DOHH2 (cell line): Measurements from ENCODE around the gene MAP4K3.

Experiments
- H3F3A ChIP-seq: fragments of 200-600 bp; sonication (generic), shearing (Covaris generic); 2 replicates; pipeline ENCODE4 v1.6.0; 2016; ENCODE audit warnings: antibody characterized with exemption, mild to moderate bottlenecking; ENCODE audit not compliant: control insufficient read depth, insufficient read depth
- H3K27ac ChIP-seq: fragments of 200-600 bp; sonication (generic); 2 replicates; pipeline ENCODE4 v1.5.1; 2014; ENCODE audit warnings: low read depth, mild to moderate bottlenecking, low read length, moderate library complexity
- H3K27me3 ChIP-seq: fragments of 200-600 bp; sonication (generic); 2 replicates; pipeline ENCODE4 v1.6.1; 2014; ENCODE audit warnings: mild to moderate bottlenecking, low read length, mixed read lengths; ENCODE audit not compliant: control insufficient read depth
- H3K36me3 ChIP-seq: fragments of 200-600 bp; sonication (generic); 2 replicates; pipeline ENCODE4 v1.6.1; 2014; ENCODE audit warnings: mild to moderate bottlenecking, low read length, moderate library complexity, mixed read lengths; ENCODE audit not compliant: control insufficient read depth
- H3K4me1 ChIP-seq: fragments of 200-600 bp; sonication (generic); 2 replicates; pipeline ENCODE4 v1.6.1; 2014; ENCODE audit warnings: mild to moderate bottlenecking, low read length, mixed read lengths; ENCODE audit not compliant: control insufficient read depth
- H3K4me2 ChIP-seq: fragments of 200-600 bp; sonication (generic); 2 replicates; pipeline ENCODE4 v1.6.0; 2014; ENCODE audit warnings: mild to moderate bottlenecking, low read length, moderate library complexity
- H3K4me3 ChIP-seq: fragments of 200-600 bp; sonication (generic); 2 replicates; pipeline ENCODE4 v1.5.1; 2014; ENCODE audit warnings: mild to moderate bottlenecking, low read length, mixed read lengths
- H3K79me2 ChIP-seq: fragments of 200-600 bp; sonication (generic); 2 replicates; pipeline ENCODE4 v1.6.1; 2014; ENCODE audit warnings: mild to moderate bottlenecking, low read length, mixed read lengths; ENCODE audit not compliant: control insufficient read depth
- H3K9me2 ChIP-seq: fragments of 200-600 bp; sonication (generic); replicated peaks from 2 replicates; pipeline ENCODE4 v1.6.1; 2014; ENCODE audit warnings: mild to moderate bottlenecking, low read length, mixed read lengths; ENCODE audit not compliant: control insufficient read depth
- H3K9me3 ChIP-seq: fragments of 200-600 bp; sonication (generic); 2 replicates; pipeline ENCODE4 v1.6.1; 2014; ENCODE audit warnings: antibody characterized with exemption, low read length, mixed read lengths; ENCODE audit not compliant: control insufficient read depth, insufficient read depth
- H4K20me1 ChIP-seq: fragments of 200-600 bp; sonication (generic); 2 replicates; pipeline ENCODE4 v1.6.0; 2014; ENCODE audit warnings: low read depth, mild to moderate bottlenecking, antibody characterized with exemption, low read length, moderate library complexity; ENCODE audit not compliant: control insufficient read depth, insufficient read depth
- EZH2phosphoT487 ChIP-seq: fragments of 200-600 bp; sonication (generic); IDR thresholded peaks from 2 replicates; pipeline ENCODE4 v1.6.1; 2017; ENCODE audit warnings: borderline replicate concordance, mild to moderate bottlenecking, antibody characterized with exemption, low read length, moderate library complexity, mixed read lengths
- TF ChIP-seq, protein P1 (sequence below): fragments of 200-600 bp; sonication (generic); IDR thresholded peaks from one replicate; pipeline ENCODE4 v1.5.1; 2014; ENCODE audit warnings: antibody characterized with exemption, mild to moderate bottlenecking, low read depth, low read length; ENCODE audit not compliant: poor library complexity, severe bottlenecking

MAP4K3 gene

DNA sequence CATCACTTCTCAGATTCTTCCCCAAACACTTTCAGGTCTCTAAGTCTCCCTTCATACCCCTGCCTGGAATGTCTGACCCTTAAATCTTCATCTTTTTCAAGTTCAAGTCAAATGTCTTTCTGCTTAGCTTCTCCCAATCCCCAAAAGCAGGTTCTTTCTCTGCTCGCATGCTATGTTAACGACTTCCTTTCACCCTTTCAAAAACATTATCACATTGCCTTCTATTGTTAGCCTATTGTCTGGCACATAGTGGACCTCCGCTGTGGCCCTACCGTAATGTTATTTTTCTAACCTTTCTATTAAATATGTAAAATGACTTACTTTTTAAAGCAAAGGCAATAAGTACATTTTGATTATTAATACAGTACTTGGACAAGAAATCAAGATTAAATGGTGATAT lies 195.5 kb downstream of the MAP4K3 start:
- Histone ChIP-seq H4K20me1 (no peaks in the 10 kb centered on the region), H3K27me3 (no peaks in the 10 kb centered on the region), H3K4me1 (peaks cover 4% of the 10 kb centered on the region; the same call in 1 of the 2 replicates), H3K27ac (no peak overlapping the region), H3K36me3 (no peaks in the 10 kb centered on the region), H3K79me2 (no peaks in the 10 kb centered on the region), H3K4me2 (no peak overlapping the region), H3K9me3 (no peaks in the 10 kb centered on the region), H3F3A (0 out of 2 replicates have a peak, but pooled peaks cover 2% of the 10 kb centered on the region), H3K9me2 (no peaks in the 10 kb centered on the region), H3K4me3 (no peak overlapping the region)
- TF ChIP-seq EZH2phosphoT487 = no peak
- TF ChIP-seq, protein P1, sequence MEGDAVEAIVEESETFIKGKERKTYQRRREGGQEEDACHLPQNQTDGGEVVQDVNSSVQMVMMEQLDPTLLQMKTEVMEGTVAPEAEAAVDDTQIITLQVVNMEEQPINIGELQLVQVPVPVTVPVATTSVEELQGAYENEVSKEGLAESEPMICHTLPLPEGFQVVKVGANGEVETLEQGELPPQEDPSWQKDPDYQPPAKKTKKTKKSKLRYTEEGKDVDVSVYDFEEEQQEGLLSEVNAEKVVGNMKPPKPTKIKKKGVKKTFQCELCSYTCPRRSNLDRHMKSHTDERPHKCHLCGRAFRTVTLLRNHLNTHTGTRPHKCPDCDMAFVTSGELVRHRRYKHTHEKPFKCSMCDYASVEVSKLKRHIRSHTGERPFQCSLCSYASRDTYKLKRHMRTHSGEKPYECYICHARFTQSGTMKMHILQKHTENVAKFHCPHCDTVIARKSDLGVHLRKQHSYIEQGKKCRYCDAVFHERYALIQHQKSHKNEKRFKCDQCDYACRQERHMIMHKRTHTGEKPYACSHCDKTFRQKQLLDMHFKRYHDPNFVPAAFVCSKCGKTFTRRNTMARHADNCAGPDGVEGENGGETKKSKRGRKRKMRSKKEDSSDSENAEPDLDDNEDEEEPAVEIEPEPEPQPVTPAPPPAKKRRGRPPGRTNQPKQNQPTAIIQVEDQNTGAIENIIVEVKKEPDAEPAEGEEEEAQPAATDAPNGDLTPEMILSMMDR = no peak

DNA sequence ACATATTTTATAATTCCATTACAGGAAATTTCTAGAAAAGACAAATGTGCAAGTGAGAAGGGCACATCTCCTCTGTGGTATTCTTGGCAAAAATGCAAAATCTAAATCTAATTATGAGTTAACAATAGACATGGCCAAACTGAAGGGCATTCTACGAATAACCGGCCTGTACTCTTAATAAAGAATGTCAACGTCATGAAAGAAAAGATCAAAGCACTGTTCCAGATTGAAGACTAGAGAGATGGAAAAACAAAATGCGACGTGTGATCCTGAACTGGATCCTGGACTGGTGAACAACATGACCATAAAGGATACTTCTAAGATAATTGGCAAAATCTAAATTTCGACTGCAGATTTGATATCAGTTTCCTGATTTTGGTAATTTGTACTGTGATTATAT lies 196.3 kb downstream of the MAP4K3 start:
- Histone ChIP-seq H3K9me3 (no peaks in the 10 kb centered on the region), H3K4me3 (no peak overlapping the region), H3K9me2 (no peaks in the 10 kb centered on the region), H3K27ac (no peak overlapping the region), H3K27me3 (no peaks in the 10 kb centered on the region), H3K36me3 (no peaks in the 10 kb centered on the region), H3F3A (0 out of 2 replicates have a peak, but pooled peaks cover 2% of the 10 kb centered on the region), H3K4me2 (no peak overlapping the region), H4K20me1 (no peaks in the 10 kb centered on the region), H3K79me2 (no peaks in the 10 kb centered on the region), H3K4me1 (peaks cover 4% of the 10 kb centered on the region; the same call in 1 of the 2 replicates)
- TF ChIP-seq EZH2phosphoT487 = no peak
- TF ChIP-seq, protein P1 = no peak

DNA sequence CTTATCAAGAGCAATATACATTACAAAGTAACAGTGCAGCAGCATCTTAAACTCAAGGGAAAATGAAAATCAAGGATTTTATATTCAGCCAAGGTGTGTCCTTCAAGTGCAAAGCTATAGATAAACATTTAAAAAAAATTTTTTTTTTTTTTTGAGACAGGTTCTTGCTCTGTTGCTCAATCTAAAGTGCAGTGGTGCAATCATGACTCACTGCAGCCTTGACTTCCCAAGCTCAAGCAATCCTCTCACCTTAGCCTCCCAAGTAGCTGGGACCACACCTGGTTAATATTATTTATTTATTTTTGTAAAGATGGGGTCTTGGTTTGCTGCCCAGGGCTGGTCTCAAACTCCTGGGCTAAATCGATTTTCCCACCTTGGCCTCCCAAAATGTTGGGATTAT lies 202.3 kb downstream of the MAP4K3 start:
- H4K20me1 ChIP-seq = no peaks in the 10 kb centered on the region
- no peaks in the 10 kb centered on the region for H3K27me3 ChIP-seq
- no peaks in the 10 kb centered on the region for H3K36me3 ChIP-seq
- no peak overlapping the region for H3K27ac ChIP-seq
- H3K79me2 ChIP-seq = no peaks in the 10 kb centered on the region
- H3K4me1 ChIP-seq = no peaks in the 10 kb centered on the region
- no peak overlapping the region for H3K4me3 ChIP-seq
- H3F3A ChIP-seq = no peaks in the 10 kb centered on the region
- H3K9me3 ChIP-seq = no peaks in the 10 kb centered on the region
- no peak overlapping the region for H3K4me2 ChIP-seq
- TF ChIP-seq, protein P1 = no peak
- no peak for TF ChIP-seq EZH2phosphoT487
- H3K9me2 ChIP-seq = no peaks in the 10 kb centered on the region

DNA sequence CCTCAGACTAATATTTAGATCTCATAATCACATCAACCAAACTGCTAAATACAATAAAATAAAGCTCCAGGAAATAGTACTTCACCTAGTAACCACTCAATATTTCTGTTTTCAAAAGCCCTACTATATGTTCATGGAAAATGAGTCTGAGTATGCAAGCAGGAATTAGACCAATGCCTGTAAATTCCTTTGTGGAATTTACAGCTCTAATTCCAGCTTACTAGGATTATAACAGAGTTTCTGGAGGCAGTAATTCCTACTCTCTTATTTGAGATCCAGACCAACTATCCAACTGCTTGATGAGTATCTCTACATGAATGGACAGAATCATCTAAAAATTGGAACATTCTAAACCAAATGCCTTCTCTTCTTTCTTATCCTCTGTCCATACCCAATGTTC lies 204.9 kb downstream of the MAP4K3 start:
- no peaks in the 10 kb centered on the region for H3K79me2 ChIP-seq
- H3K4me2 ChIP-seq = no peak overlapping the region
- no peaks in the 10 kb centered on the region for H4K20me1 ChIP-seq
- no peak for TF ChIP-seq EZH2phosphoT487
- TF ChIP-seq, protein P1 = no peak
- no peaks in the 10 kb centered on the region for H3K36me3 ChIP-seq
- peaks cover 16% of the 10 kb centered on the region for H3K4me1 ChIP-seq
- no peaks in the 10 kb centered on the region for H3F3A ChIP-seq
- H3K9me2 ChIP-seq = no peaks in the 10 kb centered on the region
- no peak overlapping the region for H3K27ac ChIP-seq
- no peaks in the 10 kb centered on the region for H3K9me3 ChIP-seq
- H3K4me3 ChIP-seq = no peak overlapping the region
- H3K27me3 ChIP-seq = no peaks in the 10 kb centered on the region
